ENCODE data around the gene AP2A2. TPM values are rescaled to one million over a fixed set of nuclear protein-coding genes. Genes with fewer than 3 reads are reported as not detected.

Gene AP2A2
- polyA plus RNA-seq, 3 donors = 5.7 to 61.0 (median 8.2) TPM

- 88% methylated on average over 31 of the region's 38 CpGs for WGBS (ENCODE audit: insufficient coverage)
- peaks cover 0 to 6% (median 2%) of the 10 kb centered on the region in 7 donors for H3K9me3 Mint-ChIP-seq
- Histone ChIP-seq H3K4me2 (replicated peaks; ENCODE audit: extremely low read depth, low read length, poor library complexity, severe bottlenecking) (no peak overlapping the region), H3K27me3 (ENCODE audit: control insufficient read depth in 2 of 2, insufficient read depth in 2 of 2, low read length in 2 of 2) (no peaks in the 10 kb centered on the region), H3K4me1 (ENCODE audit: control insufficient read depth in 1 of 2, insufficient read depth in 2 of 2, low read length in 2 of 2) (no peaks in the 10 kb centered on the region), H4K20me1 (ENCODE audit: insufficient read depth, low read length) (no peaks in the 10 kb centered on the region), H2AFZ (ENCODE audit: insufficient read depth, low read depth, low read length, poor library complexity, severe bottlenecking) (no peak overlapping the region), H3K27ac (ENCODE audit: low read depth in 1 of 2, low read length in 2 of 2) (no peak overlapping the region), H3K9me3 (replicated peaks in 1 of 2; ENCODE audit: control insufficient read depth in 1 of 2, insufficient read depth in 1 of 2, low read length in 2 of 2) (no peaks in the 10 kb centered on the region), H3K4me3 (replicated peaks in 1 of 3; ENCODE audit: low read depth in 2 of 3, low read length in 3 of 3) (no peak overlapping the region), H3K9ac (ENCODE audit: insufficient read depth, low read length, poor library complexity, severe bottlenecking) (no peak overlapping the region), H3K79me2 (ENCODE audit: insufficient read depth, low read length) (no peaks in the 10 kb centered on the region), H3K36me3 (replicated peaks in 1 of 2; ENCODE audit: control insufficient read depth in 1 of 2, insufficient read depth in 2 of 2, low read length in 2 of 2) (no peaks in the 10 kb centered on the region)
- intact Hi-C loops (cut with micrococcal nuclease) = no loop called here
- H3K27me3 Mint-ChIP-seq (ENCODE audit: low read depth in 3 of 3) = peaks cover 0 to 3% (median 2%) of the 10 kb centered on the region in 3 donors
- DNase-seq = no peak
- no peak overlapping the region for H3K4me3 Mint-ChIP-seq
- H3K4me1 Mint-ChIP-seq = no peaks in the 10 kb centered on the region
- no peaks in the 10 kb centered on the region for H3K36me3 Mint-ChIP-seq
- TF ChIP-seq CTCF (IDR thresholded peaks at IDR 0.05) = no peak
- no peak overlapping the region for H3K27ac Mint-ChIP-seq
Observed at GRCh38 chr11:1033016-1033798, 107.5 kb downstream of the AP2A2 start.

GRCh38 chr11:1034001-1034400 is 108.3 kb downstream of the AP2A2 start:
- no peak overlapping the region for H2AFZ ChIP-seq (ENCODE audit: insufficient read depth, low read depth, low read length, poor library complexity, severe bottlenecking)
- H3K9me3 ChIP-seq (replicated peaks in 1 of 2; ENCODE audit: control insufficient read depth in 1 of 2, insufficient read depth in 1 of 2, low read length in 2 of 2) = no peaks in the 10 kb centered on the region
- 99% methylated on average over 7 of the region's 8 CpGs for WGBS (ENCODE audit: insufficient coverage)
- TF ChIP-seq CTCF (IDR thresholded peaks at IDR 0.05) = no peak
- H3K4me3 ChIP-seq (replicated peaks in 1 of 3; ENCODE audit: low read depth in 2 of 3, low read length in 3 of 3) = no peak overlapping the region
- Mint-ChIP-seq H3K4me1 (no peaks in the 10 kb centered on the region), H3K9me3 (peaks cover 0 to 6% (median 2%) of the 10 kb centered on the region in 7 donors), H3K4me3 (no peak overlapping the region), H3K27ac (no peak overlapping the region), H3K27me3 (ENCODE audit: low read depth in 3 of 3) (peaks cover 0 to 2% (median 1%) of the 10 kb centered on the region in 3 donors), H3K36me3 (no peaks in the 10 kb centered on the region)
- no peaks in the 10 kb centered on the region for H4K20me1 ChIP-seq (ENCODE audit: insufficient read depth, low read length)
- H3K9ac ChIP-seq (ENCODE audit: insufficient read depth, low read length, poor library complexity, severe bottlenecking) = no peak overlapping the region
- no peaks in the 10 kb centered on the region for H3K79me2 ChIP-seq (ENCODE audit: insufficient read depth, low read length)
- no peak for DNase-seq
- H3K27me3 ChIP-seq (ENCODE audit: control insufficient read depth in 2 of 2, insufficient read depth in 2 of 2, low read length in 2 of 2) = no peaks in the 10 kb centered on the region
- no peaks in the 10 kb centered on the region for H3K4me1 ChIP-seq (ENCODE audit: control insufficient read depth in 1 of 2, insufficient read depth in 2 of 2, low read length in 2 of 2)
- H3K27ac ChIP-seq (ENCODE audit: low read depth in 1 of 2, low read length in 2 of 2) = no peak overlapping the region
- intact Hi-C loops (cut with micrococcal nuclease) = no loop called here
- H3K36me3 ChIP-seq (replicated peaks in 1 of 2; ENCODE audit: control insufficient read depth in 1 of 2, insufficient read depth in 2 of 2, low read length in 2 of 2) = no peaks in the 10 kb centered on the region
- no peak overlapping the region for H3K4me2 ChIP-seq (replicated peaks; ENCODE audit: extremely low read depth, low read length, poor library complexity, severe bottlenecking)

Data from CD14-positive monocyte (primary cell).